PC-3 (cell line): ENCODE data around the gene OCA2. TPM values are rescaled to one million over a fixed set of nuclear protein-coding genes. Genes with fewer than 3 reads are reported as not detected.

Experiments used
- ATAC-seq: fragments of 200-7000 bp; cut with Tn5 transposase; 2 replicates; pipeline ENCODE4 v1.9.1; 2020; ENCODE audit warnings: mild to moderate bottlenecking, moderate library complexity
- BruUV-seq: library from RNA; stranded (reverse); fragments of 400-500 nt; replicated peaks from 2 replicates; lab custom pipeline; 2021; lab: Mats Ljungman, UMichigan
- CTCF ChIA-PET: fragments of 300-600 bp; sonication (Branson Sonifier 250); formaldehyde crosslinking; loops from one replicate; lab custom pipeline; 2022; ENCODE audit warnings: antibody characterized with exemption; lab: Charles Lee
- POLR2A ChIA-PET: fragments of 300-600 bp; sonication (Branson Sonifier 250); formaldehyde crosslinking; loops from one replicate; lab custom pipeline; 2022; ENCODE audit warnings: antibody characterized with exemption; ENCODE audit not compliant: unreplicated experiment; lab: Charles Lee
- DNase-seq: peaks from one replicate; pipeline ENCODE4 v3.0.0-alpha.2; 2015
- H2AFZ ChIP-seq: fragments of 300-600 bp; sonication (generic); 2 replicates; pipeline ENCODE4 v1.6.0; 2016; ENCODE audit warnings: antibody characterized with exemption, low read length
- H3F3A ChIP-seq: fragments of 300-600 bp; sonication (generic); one replicate; pipeline ENCODE4 v1.6.0; 2017; ENCODE audit warnings: antibody characterized with exemption, low read length, control low read depth, mild to moderate bottlenecking; ENCODE audit not compliant: unreplicated experiment
- H3K27ac ChIP-seq: fragments of 300-600 bp; sonication (generic); 2 replicates; pipeline ENCODE4 v1.5.1; 2016; ENCODE audit warnings: mild to moderate bottlenecking, low read length
- H3K27me3 ChIP-seq: fragments of 300-600 bp; sonication (generic); 2 replicates; pipeline ENCODE4 v1.6.1; 2016; ENCODE audit warnings: low read length, mixed read lengths
- H3K36me3 ChIP-seq: fragments of 300-600 bp; sonication (generic); 2 replicates; pipeline ENCODE4 v1.6.1; 2016; ENCODE audit warnings: low read depth, mixed run types, low read length, mixed read lengths
- H3K4me1 ChIP-seq: fragments of 300-600 bp; sonication (generic); 2 replicates; pipeline ENCODE4 v1.5.1; 2016; ENCODE audit warnings: low read length; ENCODE audit not compliant: insufficient read depth
- H3K4me2 ChIP-seq: fragments of 300-600 bp; sonication (generic); 2 replicates; pipeline ENCODE4 v1.6.0; 2016; ENCODE audit warnings: low read length
- H3K4me3 ChIP-seq: fragments of 300-600 bp; sonication (generic); 2 replicates; pipeline ENCODE4 v1.5.1; 2016; ENCODE audit warnings: mild to moderate bottlenecking, low read length, mixed read lengths
- H3K79me2 ChIP-seq: fragments of 300-600 bp; sonication (generic); 2 replicates; pipeline ENCODE4 v1.6.1; 2017; ENCODE audit warnings: low read length, mixed read lengths
- H3K9ac ChIP-seq: fragments of 300-600 bp; sonication (generic); 2 replicates; pipeline ENCODE4 v1.6.0; 2016; ENCODE audit warnings: mild to moderate bottlenecking, low read length
- H3K9me2 ChIP-seq: fragments of 300-600 bp; sonication (generic); replicated peaks from 2 replicates; pipeline ENCODE4 v1.6.1; 2016; ENCODE audit warnings: mixed run types, low read length, mixed read lengths
- H3K9me3 ChIP-seq: fragments of 300-600 bp; sonication (generic); 2 replicates; pipeline ENCODE4 v1.6.1; 2016; ENCODE audit warnings: low read length, mixed read lengths
- H4K20me1 ChIP-seq: fragments of 300-600 bp; sonication (generic); 2 replicates; pipeline ENCODE4 v1.6.1; 2016; ENCODE audit warnings: low read length, mixed read lengths
- CTCF ChIP-seq: fragments of 300-600 bp; sonication (generic); conservative IDR thresholded peaks from 2 replicates; pipeline ENCODE4 v1.5.1; 2017; ENCODE audit warnings: antibody characterized with exemption, low read depth, mild to moderate bottlenecking, low read length
- EZH2 ChIP-seq: fragments of 300-600 bp; sonication (generic); IDR thresholded peaks from one replicate; pipeline ENCODE4 v1.6.1; 2017; ENCODE audit warnings: antibody characterized with exemption, mild to moderate bottlenecking, low read length; ENCODE audit not compliant: unreplicated experiment
- EZH2phosphoT487 ChIP-seq: fragments of 300-600 bp; sonication (generic); IDR thresholded peaks from 2 replicates; pipeline ENCODE4 v1.6.1; 2018; ENCODE audit warnings: mild to moderate bottlenecking, antibody characterized with exemption, low read length, borderline replicate concordance
- intact Hi-C: fragments of 100-400 bp; cut with micrococcal nuclease; formaldehyde crosslinking; loops from 2 replicates; pipeline ENCODE4 v1.9.0; 2023
- total RNA-seq: library from RNA; depleted of rRNA; stranded (reverse); fragments of >200 nt; gene quantifications from 2 replicates; pipeline ENCODE4 v1.2.3, GENCODE V29; 2014

OCA2 gene
- total RNA-seq, 1 experiment from 2014 or later = not detected

GRCh38 chr15:27774191-27774590, 324.9 kb downstream of the OCA2 start:
- Histone ChIP-seq H3K9ac (no peak overlapping the region), H3K4me3 (no peak overlapping the region), H4K20me1 (no peaks in the 10 kb centered on the region), H3K4me1 (no peaks in the 10 kb centered on the region), H3K9me3 (0 out of 2 replicates have a peak, but pooled peaks cover 6% of the 10 kb centered on the region), H3K9me2 (no peaks in the 10 kb centered on the region), H3K36me3 (no peaks in the 10 kb centered on the region), H3K27ac (no peak overlapping the region), H2AFZ (no peak overlapping the region), H3F3A (no peaks in the 10 kb centered on the region), H3K79me2 (no peaks in the 10 kb centered on the region), H3K4me2 (no peak overlapping the region), H3K27me3 (no peaks in the 10 kb centered on the region)
- no peak for TF ChIP-seq EZH2
- no peak for TF ChIP-seq CTCF
- no peak for TF ChIP-seq EZH2phosphoT487
- no peak for ATAC-seq
- no peak for DNase-seq
- intact Hi-C loops = no loop called here
- ChIA-PET POLR2A (no interaction called here), CTCF (no interaction called here)
- no TSS peak for BruUV-seq

GRCh38 chr15:27771892-27772291, 327.2 kb downstream of the OCA2 start:
- Histone ChIP-seq H2AFZ (no peak overlapping the region), H3K4me3 (no peak overlapping the region), H3K27ac (no peak overlapping the region), H3K9ac (no peak overlapping the region), H3K27me3 (no peaks in the 10 kb centered on the region), H3K36me3 (no peaks in the 10 kb centered on the region), H3F3A (no peaks in the 10 kb centered on the region), H3K4me2 (no peak overlapping the region), H3K79me2 (no peaks in the 10 kb centered on the region), H3K4me1 (no peaks in the 10 kb centered on the region), H3K9me2 (no peaks in the 10 kb centered on the region), H4K20me1 (no peaks in the 10 kb centered on the region), H3K9me3 (no peaks in the 10 kb centered on the region)
- intact Hi-C loops = no loop called here
- CTCF ChIA-PET = no interaction called here
- POLR2A ChIA-PET = no interaction called here
- DNase-seq (no peak), ATAC-seq (no peak)
- TF ChIP-seq CTCF (no peak), EZH2 (no peak), EZH2phosphoT487 (no peak)
- no TSS peak for BruUV-seq

- no peaks in the 10 kb centered on the region for H3K79me2 ChIP-seq
- no peak overlapping the region for H3K4me3 ChIP-seq
- no peaks in the 10 kb centered on the region; the same call in 1 of the 2 replicates for H3K9me3 ChIP-seq
- DNase-seq (no peak), ATAC-seq (no peak)
- H2AFZ ChIP-seq = no peak overlapping the region
- H3K36me3 ChIP-seq = no peaks in the 10 kb centered on the region
- no peak overlapping the region for H3K4me2 ChIP-seq
- BruUV-seq = no TSS peak
- H3K9me2 ChIP-seq = no peaks in the 10 kb centered on the region
- no peaks in the 10 kb centered on the region for H3K4me1 ChIP-seq
- no peaks in the 10 kb centered on the region for H3F3A ChIP-seq
- H3K9ac ChIP-seq = no peak overlapping the region
- H3K27me3 ChIP-seq = no peaks in the 10 kb centered on the region
- intact Hi-C loops = no loop called here
- H4K20me1 ChIP-seq = no peaks in the 10 kb centered on the region
- POLR2A ChIA-PET = no interaction called here
- CTCF ChIA-PET = no interaction called here
- no peak for TF ChIP-seq CTCF
- TF ChIP-seq EZH2phosphoT487 = no peak
- TF ChIP-seq EZH2 = no peak
- H3K27ac ChIP-seq = no peak overlapping the region
Observed at GRCh38 chr15:27770769-27771554, 328.2 kb downstream of the OCA2 start.
